ENCODE data around the gene INCA1. TPM values are rescaled to one million over a fixed set of nuclear protein-coding genes. Genes with fewer than 3 reads are reported as not detected.

Gene INCA1
- total RNA-seq, 1 experiment from 2014 or later, result 1.3 TPM

GRCh38 chr17:4942760-4943508, 54.4 kb downstream of the INCA1 start:
- Histone ChIP-seq H2BK12ac (ENCODE audit: insufficient read length, low read depth, low read length) (no peak overlapping the region), H4K20me1 (ENCODE audit: control insufficient read depth, insufficient read depth, insufficient read length) (peaks cover 4% of the 10 kb centered on the region), H3K14ac (ENCODE audit: insufficient read depth, low read length) (no peak overlapping the region), H4K8ac (replicated peaks; ENCODE audit: insufficient read length, low read depth, low read length) (no peak overlapping the region), H2BK120ac (ENCODE audit: low read depth, low read length, poor library complexity, severe bottlenecking) (no peak overlapping the region), H2BK5ac (ENCODE audit: insufficient read length, low read length) (no peak overlapping the region), H2AK5ac (ENCODE audit: insufficient read length, low read length) (no peak overlapping the region), H2BK15ac (ENCODE audit: low read depth, low read length) (no peak overlapping the region), H4K5ac (ENCODE audit: insufficient read length, low read depth, low read length) (no peak overlapping the region), H3T11ph (ENCODE audit: low read length) (no peak overlapping the region), H3K56ac (ENCODE audit: insufficient read length, low read depth, low read length) (no peak overlapping the region), H4K91ac (ENCODE audit: insufficient read length, low read depth, low read length) (no peak overlapping the region), H3K27me3 (ENCODE audit: insufficient read depth, low read length) (no peaks in the 10 kb centered on the region), H3K23me2 (ENCODE audit: insufficient read length, low read depth, low read length, poor library complexity, severe bottlenecking) (peaks cover 20% of the 10 kb centered on the region), H3K4ac (ENCODE audit: low read depth, low read length) (no peak overlapping the region), H2AFZ (ENCODE audit: low read length) (no peak overlapping the region), H3K79me2 (ENCODE audit: insufficient read depth, low read length) (peaks cover 16% of the 10 kb centered on the region; the same call in 1 of the 2 replicates), H3K18ac (ENCODE audit: insufficient read length, low read depth, low read length) (no peak overlapping the region), H3K23ac (ENCODE audit: insufficient read length, low read depth, low read length) (no peak overlapping the region), H3K9me3 (ENCODE audit: control insufficient read depth, low read depth, low read length) (no peaks in the 10 kb centered on the region), H3K4me1 (ENCODE audit: insufficient read depth, low read length) (no peaks in the 10 kb centered on the region), H3K27ac (ENCODE audit: insufficient read length, low read depth, low read length) (no peak overlapping the region), H2BK20ac (ENCODE audit: low read depth, low read length, poor library complexity, severe bottlenecking) (no peak overlapping the region), H3K4me2 (ENCODE audit: insufficient read depth, insufficient read length, low read length) (no peak overlapping the region), H3K79me1 (ENCODE audit: insufficient read depth, low read depth, low read length, poor library complexity, severe bottlenecking) (peaks cover 8% of the 10 kb centered on the region), H3K9ac (ENCODE audit: extremely low read depth, insufficient read length, low read length) (no peak overlapping the region)
- Mint-ChIP-seq H3K9me3 (no peaks in the 10 kb centered on the region; a peak in 2 of 5 replicates), H3K4me3 (peak overlapping the region; percentile 95 to 98; a peak in 3 of 5 replicates), H3K27ac (peak overlapping the region in 2 of 3 experiments; percentile 33 to 51; a peak in 3 of 7 replicates), H3K4me1 (peaks cover 37 to 46% of the 10 kb centered on the region in 2 experiments), H3K27me3 (ENCODE audit: low read depth) (peaks cover 6% of the 10 kb centered on the region), H3K36me3 (ENCODE audit: insufficient read depth in 1 of 3, low read depth in 3 of 3) (peaks cover 39 to 80% (median 62%) of the 10 kb centered on the region in 3 experiments)
- no peak for TF ChIP-seq CTCF (conservative IDR thresholded peaks at IDR 0.05)
- WGBS (ENCODE audit: extremely low coverage, insufficient read length, low lambda C conversion rate), result no CpG with 5 or more reads among the region's 13 CpGs
- no peak for DNase-seq

Data from H9 (cell line).